GM15510 (cell line): Measurements from ENCODE around the gene ARHGDIG.

ENCODE experiments used
- POLR2A ChIP-seq: IDR thresholded peaks from 3 replicates; pipeline ENCODE4 v1.6.1; 2011; ENCODE audit warnings: borderline replicate concordance; ENCODE audit not compliant: insufficient read length; ENCODE audit errors: extremely low read depth

Gene ARHGDIG

GRCh38 chr16:284204-285120 lies 4.1 kb downstream of the ARHGDIG start:
- TF ChIP-seq POLR2A: no peak

DNA sequence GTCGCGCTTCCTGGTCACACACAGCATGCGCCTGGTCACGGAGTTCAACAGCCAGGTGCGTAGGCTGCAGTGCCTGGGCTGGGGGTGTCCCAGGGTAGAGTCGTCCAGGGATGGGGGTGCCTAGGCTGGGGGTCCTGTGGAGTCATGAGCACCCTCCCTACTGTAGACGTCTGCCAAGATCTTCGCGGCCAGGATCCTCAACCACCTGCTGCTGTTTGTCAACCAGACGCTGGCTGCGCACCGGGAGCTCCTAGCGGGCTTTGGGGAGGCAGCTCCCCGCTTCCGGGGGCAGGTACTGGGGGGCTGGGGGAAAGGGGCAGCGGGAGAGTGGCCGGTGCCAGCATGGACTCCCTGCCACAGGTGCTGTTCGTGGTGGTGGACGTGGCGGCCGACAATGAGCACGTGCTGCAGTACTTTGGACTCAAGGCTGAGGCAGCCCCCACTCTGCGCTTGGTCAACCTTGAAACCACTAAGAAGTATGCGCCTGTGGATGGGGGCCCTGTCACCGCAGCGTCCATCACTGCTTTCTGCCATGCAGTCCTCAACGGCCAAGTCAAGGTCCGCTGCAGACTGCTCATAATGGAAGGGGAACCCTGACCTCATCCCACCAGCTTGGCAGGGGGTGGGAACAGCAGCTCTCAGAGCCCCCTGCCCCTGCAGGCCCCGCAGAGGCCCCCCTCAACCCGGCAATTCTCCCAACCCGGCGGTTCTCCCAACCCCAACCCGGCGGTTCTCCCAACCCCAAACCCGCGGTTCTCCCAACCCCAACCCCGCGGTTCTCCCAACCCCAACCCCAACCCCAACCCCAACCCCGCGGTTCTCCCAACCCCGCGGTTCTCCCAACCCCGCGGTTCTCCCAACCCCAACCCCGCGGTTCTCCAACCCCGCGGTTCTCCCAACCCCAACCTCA lies 5.0 kb downstream of the ARHGDIG start:
- no peak for TF ChIP-seq POLR2A

DNA sequence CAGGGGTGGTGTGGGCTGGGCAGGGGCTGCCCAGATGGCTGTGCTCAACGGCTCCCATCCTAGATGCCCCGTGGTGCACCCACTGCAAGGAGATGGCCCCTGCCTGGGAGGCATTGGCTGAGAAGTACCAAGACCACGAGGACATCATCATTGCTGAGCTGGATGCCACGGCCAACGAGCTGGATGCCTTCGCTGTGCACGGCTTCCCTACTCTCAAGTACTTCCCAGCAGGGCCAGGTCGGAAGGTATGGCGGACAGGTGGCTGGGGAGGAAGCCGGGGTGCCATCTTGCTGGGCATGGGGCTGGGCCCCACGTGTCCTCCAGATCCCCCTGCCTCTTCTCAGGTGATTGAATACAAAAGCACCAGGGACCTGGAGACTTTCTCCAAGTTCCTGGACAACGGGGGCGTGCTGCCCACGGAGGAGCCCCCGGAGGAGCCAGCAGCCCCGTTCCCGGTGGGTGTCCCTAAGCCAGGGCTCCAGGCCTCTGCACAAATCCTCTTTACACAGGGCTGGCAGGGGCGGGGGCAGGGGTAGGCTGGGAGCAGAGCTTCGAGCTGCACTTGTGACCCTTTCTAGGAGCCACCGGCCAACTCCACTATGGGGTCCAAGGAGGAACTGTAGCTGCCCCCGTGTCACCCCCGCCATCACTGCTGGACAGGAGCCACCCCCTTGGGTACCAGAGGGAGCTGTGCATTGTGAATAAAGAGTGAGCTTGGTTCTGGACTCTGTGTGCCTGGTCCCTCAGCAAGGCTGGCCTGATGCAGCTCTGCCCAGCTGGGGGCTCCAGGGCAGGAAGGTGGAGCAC lies 6.3 kb downstream of the ARHGDIG start:
- TF ChIP-seq POLR2A: no peak

GRCh38 chr16:287298-287811 lies 7.0 kb downstream of the ARHGDIG start:
- TF ChIP-seq POLR2A: no peak

DNA sequence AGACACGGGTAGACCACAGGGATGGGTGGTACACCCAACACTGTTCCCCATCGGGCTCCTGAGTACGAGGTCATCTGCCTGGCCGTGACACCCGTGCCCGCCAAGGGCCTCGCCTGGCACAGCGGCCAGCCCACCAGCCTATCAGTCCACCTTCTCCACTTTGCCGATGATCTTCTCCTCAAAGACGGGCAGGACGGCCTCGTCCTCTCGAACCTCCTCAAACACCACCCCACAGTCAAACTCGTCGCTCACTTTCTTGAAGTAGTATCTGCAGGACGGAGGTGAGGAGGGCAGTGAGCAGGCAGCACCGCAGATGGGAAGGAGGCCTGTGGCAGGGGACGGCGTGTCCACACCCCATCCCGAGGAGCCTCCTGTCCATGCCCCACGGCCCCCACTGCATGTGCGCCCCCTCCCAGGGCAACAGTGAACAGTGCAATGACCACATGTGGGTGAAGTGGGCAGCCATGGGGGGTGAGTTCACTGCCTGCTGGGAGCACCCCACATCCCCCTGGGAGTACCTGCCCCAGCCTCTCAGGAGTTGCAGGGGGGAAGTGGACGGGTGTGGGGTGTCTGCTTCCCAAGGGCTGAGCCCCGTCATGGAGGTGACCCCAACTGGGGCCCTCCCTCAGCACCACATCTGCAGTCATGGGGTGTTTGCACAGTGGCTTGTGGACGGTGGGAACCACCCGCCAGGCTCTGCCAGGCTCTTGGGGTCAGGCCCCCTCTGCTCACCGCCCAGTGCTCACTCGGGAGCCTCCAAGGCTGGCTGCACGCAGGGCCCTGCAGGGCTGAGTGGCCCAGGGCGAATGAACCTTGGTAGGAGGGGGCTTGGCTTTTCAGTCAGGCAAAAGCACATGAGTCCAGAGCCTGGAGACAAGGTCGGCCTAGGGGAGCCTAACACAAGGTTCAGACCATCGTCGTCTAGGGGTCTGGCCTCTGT lies 7.9 kb downstream of the ARHGDIG start:
- TF ChIP-seq POLR2A: no peak

GRCh38 chr16:289395-289997 lies 9.1 kb downstream of the ARHGDIG start:
- TF ChIP-seq POLR2A: no peak

GRCh38 chr16:290015-290680 lies 9.8 kb downstream of the ARHGDIG start:
- TF ChIP-seq POLR2A: no peak

- TF ChIP-seq POLR2A: no peak
Measured at GRCh38 chr16:290681-291405, 10.5 kb downstream of the ARHGDIG start.

DNA sequence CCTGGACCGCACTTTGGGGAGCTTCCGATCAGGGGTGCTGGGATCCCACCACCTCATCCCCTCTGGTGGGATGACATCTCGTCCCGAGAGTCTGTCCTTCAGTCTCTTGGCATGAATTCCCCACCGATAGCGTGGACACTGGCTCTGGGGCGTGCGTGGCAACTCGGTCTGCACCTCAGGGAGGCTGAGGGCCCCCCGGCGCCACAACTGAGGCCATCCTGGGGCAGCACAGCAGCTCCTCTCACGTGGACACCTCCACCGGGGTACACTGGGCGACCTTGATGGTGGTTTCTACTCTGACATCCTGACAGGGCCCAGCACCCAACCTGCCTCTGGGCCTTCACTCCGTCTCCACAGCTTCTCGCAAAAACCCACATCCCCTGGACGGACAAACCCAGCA lies 11.1 kb downstream of the ARHGDIG start:
- TF ChIP-seq POLR2A: no peak

DNA sequence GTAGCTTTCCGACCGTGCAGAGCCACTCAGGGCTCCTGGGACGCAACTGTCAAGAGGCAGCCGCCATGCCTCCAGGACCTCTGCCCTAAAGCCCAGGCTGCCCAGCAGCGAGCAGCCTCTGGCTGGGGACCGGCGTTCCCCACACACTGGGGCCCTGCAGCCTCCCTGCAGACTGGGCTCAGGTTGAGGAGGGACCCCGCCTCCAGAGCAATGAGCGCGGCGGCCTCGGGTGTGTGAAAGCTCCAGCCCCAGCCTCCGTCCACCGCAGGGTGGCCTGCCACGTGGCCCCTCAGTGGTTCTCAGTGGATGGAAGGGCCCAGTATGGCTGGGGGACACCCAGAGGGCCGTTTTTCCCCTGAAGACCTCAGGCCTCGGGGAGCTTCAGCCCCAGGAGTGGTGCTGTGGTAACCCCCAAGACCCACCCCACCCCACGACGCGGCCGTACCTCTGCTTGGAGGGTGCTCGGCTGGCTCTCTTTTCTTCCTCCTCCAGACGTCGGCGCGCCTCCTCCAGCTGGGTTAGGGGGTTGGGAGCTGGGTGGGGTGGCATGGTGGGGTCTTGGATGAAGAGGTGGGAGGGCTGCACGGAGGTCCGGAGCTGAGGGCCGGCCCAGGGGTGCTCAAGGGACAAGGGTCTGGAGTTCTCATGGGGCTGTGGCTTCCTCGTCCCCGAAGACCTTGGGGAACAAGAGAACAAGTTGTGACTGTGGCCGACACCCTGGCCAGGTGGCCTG lies 12.8 kb downstream of the ARHGDIG start:
- no peak for TF ChIP-seq POLR2A

- TF ChIP-seq POLR2A: no peak
Measured at GRCh38 chr16:296276-296675, 15.9 kb downstream of the ARHGDIG start.

DNA sequence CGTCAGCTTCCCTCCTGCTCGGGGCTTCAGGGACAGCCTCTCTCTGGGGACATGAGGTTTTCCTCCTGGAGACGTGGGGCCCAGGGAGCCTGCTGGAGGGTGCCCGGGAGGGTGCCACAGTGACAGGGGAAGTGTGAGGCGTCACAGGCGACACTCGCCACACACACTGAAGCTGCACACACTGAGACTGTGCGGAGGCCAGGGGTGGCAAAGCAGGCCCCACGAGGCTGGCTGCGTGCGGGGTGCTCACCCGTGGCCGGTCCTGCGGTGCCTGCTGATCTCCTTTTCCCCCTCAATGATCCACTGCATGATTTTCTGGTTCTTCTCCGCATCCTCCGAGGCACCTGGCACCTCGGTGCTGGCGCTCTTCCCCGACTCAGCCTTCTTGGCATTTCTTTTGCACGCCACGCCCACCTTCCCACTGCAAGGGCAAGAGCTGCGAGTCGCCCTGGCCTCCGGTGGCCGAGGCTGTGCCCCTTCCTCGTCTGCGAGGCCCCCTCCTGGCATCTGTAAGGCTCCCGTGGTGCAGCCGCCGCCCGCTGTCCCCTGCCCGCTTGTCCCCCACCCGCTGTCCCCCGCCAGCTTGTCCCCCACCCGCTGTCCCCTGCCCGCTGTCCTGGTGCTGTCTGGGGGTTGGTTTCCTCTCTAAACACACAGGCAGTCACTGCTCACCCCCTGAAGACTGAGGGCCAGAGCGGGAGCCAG lies 16.6 kb downstream of the ARHGDIG start:
- TF ChIP-seq POLR2A: no peak
